Retinal pigment epithelial cell (primary cell): ENCODE data around the gene MSS51.

Source experiments
- DNase-seq: peaks from one replicate; pipeline ENCODE4 v3.0.0-alpha.2; 2010; ENCODE audit warnings: low read depth
- H3K4me3 ChIP-seq: 2 replicates; pipeline ENCODE4 v1.5.1; 2011; ENCODE audit warnings: mild to moderate bottlenecking, low read length, control low read depth, moderate library complexity
- TF ChIP-seq, protein P1 (sequence below): conservative IDR thresholded peaks from 2 replicates; pipeline ENCODE4 v1.5.1; 2011; ENCODE audit warnings: low read depth, low read length, control low read depth, inconsistent platforms

MSS51 gene

DNA sequence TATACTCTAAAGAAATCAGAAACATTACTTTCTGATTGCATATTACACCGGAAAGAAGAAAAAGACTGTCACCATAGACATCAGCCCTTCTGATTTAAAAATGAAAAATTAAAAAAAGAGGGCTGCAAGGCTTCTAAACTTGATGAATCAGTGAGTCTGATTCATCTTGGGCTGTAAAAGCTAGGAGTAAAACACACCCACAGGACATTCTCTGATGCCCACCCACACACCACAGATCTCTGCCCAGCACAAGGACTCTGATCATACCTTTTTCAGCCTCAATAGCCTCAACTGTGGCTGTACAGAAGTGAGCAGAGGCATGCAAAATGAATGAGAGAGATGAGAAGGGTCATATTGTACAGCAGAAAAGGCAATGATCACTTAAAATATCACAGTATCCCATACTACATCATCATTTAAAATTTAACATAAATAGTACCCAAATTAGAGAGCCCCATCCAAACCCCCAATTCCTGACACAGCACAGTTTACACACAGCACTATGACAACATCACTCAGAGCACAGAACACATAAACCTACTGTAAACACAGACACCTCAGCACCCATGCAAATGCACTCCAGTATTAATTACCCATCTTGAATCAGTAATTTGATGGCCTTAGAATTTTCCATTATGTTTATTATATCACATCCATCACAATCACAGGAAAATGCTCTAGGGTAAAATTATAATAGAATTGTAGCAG lies 6.4 kb upstream of the MSS51 start:
- TF ChIP-seq, protein P1, sequence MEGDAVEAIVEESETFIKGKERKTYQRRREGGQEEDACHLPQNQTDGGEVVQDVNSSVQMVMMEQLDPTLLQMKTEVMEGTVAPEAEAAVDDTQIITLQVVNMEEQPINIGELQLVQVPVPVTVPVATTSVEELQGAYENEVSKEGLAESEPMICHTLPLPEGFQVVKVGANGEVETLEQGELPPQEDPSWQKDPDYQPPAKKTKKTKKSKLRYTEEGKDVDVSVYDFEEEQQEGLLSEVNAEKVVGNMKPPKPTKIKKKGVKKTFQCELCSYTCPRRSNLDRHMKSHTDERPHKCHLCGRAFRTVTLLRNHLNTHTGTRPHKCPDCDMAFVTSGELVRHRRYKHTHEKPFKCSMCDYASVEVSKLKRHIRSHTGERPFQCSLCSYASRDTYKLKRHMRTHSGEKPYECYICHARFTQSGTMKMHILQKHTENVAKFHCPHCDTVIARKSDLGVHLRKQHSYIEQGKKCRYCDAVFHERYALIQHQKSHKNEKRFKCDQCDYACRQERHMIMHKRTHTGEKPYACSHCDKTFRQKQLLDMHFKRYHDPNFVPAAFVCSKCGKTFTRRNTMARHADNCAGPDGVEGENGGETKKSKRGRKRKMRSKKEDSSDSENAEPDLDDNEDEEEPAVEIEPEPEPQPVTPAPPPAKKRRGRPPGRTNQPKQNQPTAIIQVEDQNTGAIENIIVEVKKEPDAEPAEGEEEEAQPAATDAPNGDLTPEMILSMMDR, result no peak
- no peak overlapping the region for H3K4me3 ChIP-seq
- no peak for DNase-seq

DNA sequence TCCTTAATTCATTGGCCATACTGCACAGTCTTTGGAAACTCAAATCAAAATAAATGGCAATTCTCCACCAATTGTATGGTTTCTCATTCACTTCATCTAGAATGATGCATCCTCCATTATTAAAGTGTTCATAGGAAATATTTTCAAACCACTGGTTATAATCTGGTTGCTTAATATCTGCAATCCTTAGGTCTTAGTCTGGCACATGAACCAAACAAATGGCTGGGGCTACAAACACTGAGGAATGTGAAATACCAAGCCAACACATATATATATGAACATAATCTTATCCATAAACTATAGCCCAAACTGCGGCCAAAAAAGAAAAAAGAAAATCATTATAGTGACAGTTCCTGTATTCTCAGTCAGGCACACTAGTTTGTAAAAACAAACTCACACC lies 5.7 kb upstream of the MSS51 start:
- no peak for DNase-seq
- H3K4me3 ChIP-seq, result no peak overlapping the region
- TF ChIP-seq, protein P1, result no peak

DNA sequence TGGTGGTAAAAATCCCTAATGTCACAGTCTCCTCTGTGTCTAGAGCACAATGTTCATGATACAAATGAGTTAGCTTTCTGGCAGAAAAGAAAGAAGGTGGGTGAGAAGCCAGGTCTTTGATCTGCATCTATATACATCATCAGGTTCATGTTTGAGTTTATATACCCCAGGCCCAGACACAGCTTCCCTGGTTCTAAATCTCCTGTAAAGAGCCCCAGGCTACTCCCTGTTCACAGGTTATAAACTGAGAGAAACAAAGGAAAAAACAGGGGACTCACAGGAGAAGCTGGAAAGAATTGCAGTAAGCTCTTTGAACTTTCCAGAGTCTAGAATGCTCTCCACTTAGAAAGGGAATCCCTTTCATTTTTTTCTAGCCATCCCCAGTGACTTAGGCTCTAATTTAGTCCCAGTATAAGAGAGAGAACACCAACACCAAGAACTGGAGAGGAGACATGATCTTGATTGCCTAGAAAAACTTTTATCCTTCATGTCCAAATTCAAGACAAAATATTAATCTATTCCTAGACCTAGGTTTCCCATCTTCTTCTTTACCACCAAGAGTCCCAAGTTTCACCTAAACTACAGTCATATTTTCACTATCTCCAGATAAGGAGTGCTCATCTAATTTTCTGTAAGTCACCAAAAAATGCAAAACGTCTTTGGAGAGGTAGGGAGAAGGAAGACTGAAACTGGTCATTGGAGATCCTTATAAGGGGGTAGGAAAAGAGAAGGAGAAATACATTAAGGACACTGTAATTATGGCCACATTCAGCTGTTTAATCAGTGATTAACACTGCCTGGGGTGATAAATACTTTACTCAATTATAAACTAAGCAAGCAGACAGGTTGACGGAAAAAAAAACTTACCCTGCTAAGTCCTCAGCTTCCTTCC lies 469 bp downstream of the MSS51 start:
- TF ChIP-seq, protein P1, result no peak
- DNase-seq, result no peak
- H3K4me3 ChIP-seq, result no peak overlapping the region

DNA sequence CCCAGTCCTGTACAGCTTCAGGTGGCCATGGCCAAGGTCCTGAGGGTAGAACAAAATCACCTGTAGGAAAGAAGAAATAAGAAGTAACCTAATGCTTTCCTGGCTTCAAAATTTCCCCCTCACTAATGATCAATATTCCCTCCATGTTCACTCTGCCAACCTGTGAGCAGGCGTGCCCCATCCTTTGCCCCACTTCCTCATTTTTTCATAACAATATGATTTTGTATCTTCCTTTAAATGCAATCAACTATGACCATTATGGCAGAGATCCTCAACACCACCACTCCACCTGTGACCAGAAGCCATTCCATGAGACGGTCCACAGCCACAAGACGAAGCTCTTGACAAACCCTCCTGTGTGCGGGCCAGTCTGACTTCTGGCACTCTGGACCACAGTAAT lies 7.0 kb downstream of the MSS51 start:
- H3K4me3 ChIP-seq, result no peak overlapping the region
- DNase-seq, result no peak
- TF ChIP-seq, protein P1, result no peak

DNA sequence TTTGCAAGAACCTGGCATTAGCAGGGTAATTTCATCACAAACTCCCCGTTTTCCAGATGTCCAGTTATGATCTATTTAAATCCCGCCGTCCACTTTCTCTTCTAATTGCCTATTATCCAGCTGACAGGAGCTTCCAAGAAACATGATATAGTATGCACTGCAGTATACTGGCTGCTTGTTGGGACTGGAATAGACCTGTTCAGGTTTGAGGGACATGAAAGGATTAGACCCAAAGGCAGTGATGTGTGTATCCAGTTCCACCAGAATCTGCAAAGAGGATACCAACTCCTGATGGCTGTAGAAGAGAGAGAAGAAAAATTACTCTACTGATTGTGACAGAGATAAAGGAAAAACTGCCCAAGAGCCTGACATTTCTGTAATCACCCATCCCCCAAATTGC lies 8.9 kb downstream of the MSS51 start:
- TF ChIP-seq, protein P1, result no peak
- no peak for DNase-seq
- H3K4me3 ChIP-seq, result no peak overlapping the region

DNA sequence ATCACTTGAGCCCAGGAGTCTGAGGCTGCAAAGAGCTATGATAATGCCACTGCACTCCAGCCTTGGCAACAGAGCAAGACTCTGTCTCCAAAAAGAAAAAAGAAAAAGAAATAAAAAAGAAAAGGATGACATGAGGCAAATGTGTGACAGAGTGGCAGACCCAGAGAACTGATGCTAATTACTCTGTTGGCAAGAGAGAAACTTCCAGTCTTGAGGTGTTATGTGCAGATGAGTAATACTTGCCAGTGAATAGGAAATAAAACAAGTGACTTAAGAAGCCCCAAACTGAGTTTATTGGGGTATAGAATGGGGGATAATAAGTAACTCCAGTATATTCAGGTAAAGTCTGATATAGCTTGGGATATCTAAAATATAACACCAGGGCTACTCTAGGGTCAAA lies 10.1 kb downstream of the MSS51 start:
- TF ChIP-seq, protein P1, result no peak
- H3K4me3 ChIP-seq, result no peak overlapping the region

DNA sequence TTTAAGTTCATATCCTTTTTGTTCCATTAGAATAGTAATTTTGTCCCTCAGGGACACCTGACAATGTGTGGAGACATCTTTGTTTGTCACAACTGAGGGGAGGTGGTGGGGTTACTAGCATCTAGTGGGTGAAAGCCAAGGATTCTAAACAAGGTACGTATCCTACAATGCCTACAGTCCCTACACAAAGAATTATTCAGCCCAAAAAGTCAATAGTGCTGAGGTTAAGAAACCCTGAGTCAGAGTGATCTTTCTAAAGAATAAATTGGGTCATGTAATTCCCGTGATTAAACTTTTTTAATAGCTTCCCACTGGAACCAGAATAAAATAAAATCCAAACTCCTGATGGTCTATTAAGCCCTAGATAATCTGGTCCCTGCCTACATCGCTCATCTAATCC lies 16.8 kb downstream of the MSS51 start:
- TF ChIP-seq, protein P1, result no peak
- H3K4me3 ChIP-seq, result no peak overlapping the region
- no peak for DNase-seq

More for the DNA sequence above, 10.1 kb downstream of the MSS51 start:
- no peak for DNase-seq
